Calu3 (cell line): ENCODE data around the gene PROM1. TPM values are rescaled to one million over a fixed set of nuclear protein-coding genes. Genes with fewer than 3 reads are reported as not detected.

ENCODE experiments used
- Bru-seq: library from RNA; stranded (reverse); fragments of 400-500 nt; gene quantifications from one replicate; lab custom pipeline; 2021; lab: Mats Ljungman, UMichigan
- BruChase-seq, 2 experiments: library from RNA; stranded (reverse); fragments of 400-500 nt; gene quantifications; one replicate each; lab custom pipeline; 2021; lab: Mats Ljungman, UMichigan
- BruUV-seq: library from RNA; stranded (reverse); fragments of 400-500 nt; replicated peaks from 2 replicates; lab custom pipeline; 2021; lab: Mats Ljungman, UMichigan
- CTCF ChIA-PET: fragments of 300-600 bp; sonication (Branson Sonifier 250); formaldehyde crosslinking; loops from one replicate; lab custom pipeline; 2022; ENCODE audit warnings: antibody characterized with exemption; lab: Charles Lee
- DNase-seq: peaks from one replicate; pipeline ENCODE4 v3.0.0; 2022
- H3K27ac Mint-ChIP-seq: one replicate; pipeline ENCODE4 v1.8.0; 2022; ENCODE audit warnings: mixed read lengths; ENCODE audit not compliant: unreplicated experiment
- H3K27me3 Mint-ChIP-seq: one replicate; pipeline ENCODE4 v1.8.0; 2022; ENCODE audit warnings: mixed read lengths; ENCODE audit not compliant: unreplicated experiment
- H3K36me3 Mint-ChIP-seq: one replicate; pipeline ENCODE4 v1.8.0; 2022; ENCODE audit warnings: mild to moderate bottlenecking, moderate library complexity, mixed read lengths; ENCODE audit not compliant: insufficient read depth, unreplicated experiment
- H3K4me1 Mint-ChIP-seq: one replicate; pipeline ENCODE4 v1.8.0; 2022; ENCODE audit warnings: mild to moderate bottlenecking, low read depth, mixed read lengths; ENCODE audit not compliant: unreplicated experiment
- H3K4me3 Mint-ChIP-seq: one replicate; pipeline ENCODE4 v1.8.0; 2022; ENCODE audit warnings: mild to moderate bottlenecking, low read depth, moderate library complexity, mixed read lengths; ENCODE audit not compliant: unreplicated experiment
- H3K9me3 Mint-ChIP-seq: one replicate; pipeline ENCODE4 v1.8.0; 2022; ENCODE audit warnings: low read depth, mixed read lengths; ENCODE audit not compliant: unreplicated experiment
- intact Hi-C: fragments of 100-400 bp; cut with micrococcal nuclease; formaldehyde crosslinking; loops from one replicate; pipeline ENCODE4 v1.10.0; 2022; ENCODE audit not compliant: unreplicated experiment
- long read RNA-seq: library from polyadenylated mRNA; stranded (forward); transcript quantifications from one replicate; pipeline ENCODE4 v2.0.0, GENCODE V29; 2022
- total RNA-seq: library from RNA; stranded (reverse); gene quantifications from 2 replicates; pipeline ENCODE4 v1.2.3, GENCODE V29; 2022
- TF ChIP-seq, protein P1 (sequence below): fragments of 200-600 bp; IDR thresholded peaks from one replicate; pipeline ENCODE4 v1.8.0; 2022; ENCODE audit warnings: antibody characterized with exemption; ENCODE audit not compliant: unreplicated experiment

PROM1 gene, protein sequence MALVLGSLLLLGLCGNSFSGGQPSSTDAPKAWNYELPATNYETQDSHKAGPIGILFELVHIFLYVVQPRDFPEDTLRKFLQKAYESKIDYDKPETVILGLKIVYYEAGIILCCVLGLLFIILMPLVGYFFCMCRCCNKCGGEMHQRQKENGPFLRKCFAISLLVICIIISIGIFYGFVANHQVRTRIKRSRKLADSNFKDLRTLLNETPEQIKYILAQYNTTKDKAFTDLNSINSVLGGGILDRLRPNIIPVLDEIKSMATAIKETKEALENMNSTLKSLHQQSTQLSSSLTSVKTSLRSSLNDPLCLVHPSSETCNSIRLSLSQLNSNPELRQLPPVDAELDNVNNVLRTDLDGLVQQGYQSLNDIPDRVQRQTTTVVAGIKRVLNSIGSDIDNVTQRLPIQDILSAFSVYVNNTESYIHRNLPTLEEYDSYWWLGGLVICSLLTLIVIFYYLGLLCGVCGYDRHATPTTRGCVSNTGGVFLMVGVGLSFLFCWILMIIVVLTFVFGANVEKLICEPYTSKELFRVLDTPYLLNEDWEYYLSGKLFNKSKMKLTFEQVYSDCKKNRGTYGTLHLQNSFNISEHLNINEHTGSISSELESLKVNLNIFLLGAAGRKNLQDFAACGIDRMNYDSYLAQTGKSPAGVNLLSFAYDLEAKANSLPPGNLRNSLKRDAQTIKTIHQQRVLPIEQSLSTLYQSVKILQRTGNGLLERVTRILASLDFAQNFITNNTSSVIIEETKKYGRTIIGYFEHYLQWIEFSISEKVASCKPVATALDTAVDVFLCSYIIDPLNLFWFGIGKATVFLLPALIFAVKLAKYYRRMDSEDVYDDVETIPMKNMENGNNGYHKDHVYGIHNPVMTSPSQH
- total RNA-seq: 43.8 and 73.9 TPM in 2 replicates
- percentile 73 among the genes with signal in this experiment for Bru-seq, nascent RNA
- BruChase-seq, experiment 1, labeled RNA remaining after a 6-hour chase: percentile 76 among the genes with signal in this experiment
- BruChase-seq, experiment 2, labeled RNA remaining after a 2-hour chase: percentile 73 among the genes with signal in this experiment
- long read RNA-seq, full-length matches to known transcripts: 4 of 11 reads
- long read RNA-seq, partial matches to known transcripts: 2 of 11 reads
- long read RNA-seq, other reads (novel, unspliced or antisense): 5 of 11 reads

DNA sequence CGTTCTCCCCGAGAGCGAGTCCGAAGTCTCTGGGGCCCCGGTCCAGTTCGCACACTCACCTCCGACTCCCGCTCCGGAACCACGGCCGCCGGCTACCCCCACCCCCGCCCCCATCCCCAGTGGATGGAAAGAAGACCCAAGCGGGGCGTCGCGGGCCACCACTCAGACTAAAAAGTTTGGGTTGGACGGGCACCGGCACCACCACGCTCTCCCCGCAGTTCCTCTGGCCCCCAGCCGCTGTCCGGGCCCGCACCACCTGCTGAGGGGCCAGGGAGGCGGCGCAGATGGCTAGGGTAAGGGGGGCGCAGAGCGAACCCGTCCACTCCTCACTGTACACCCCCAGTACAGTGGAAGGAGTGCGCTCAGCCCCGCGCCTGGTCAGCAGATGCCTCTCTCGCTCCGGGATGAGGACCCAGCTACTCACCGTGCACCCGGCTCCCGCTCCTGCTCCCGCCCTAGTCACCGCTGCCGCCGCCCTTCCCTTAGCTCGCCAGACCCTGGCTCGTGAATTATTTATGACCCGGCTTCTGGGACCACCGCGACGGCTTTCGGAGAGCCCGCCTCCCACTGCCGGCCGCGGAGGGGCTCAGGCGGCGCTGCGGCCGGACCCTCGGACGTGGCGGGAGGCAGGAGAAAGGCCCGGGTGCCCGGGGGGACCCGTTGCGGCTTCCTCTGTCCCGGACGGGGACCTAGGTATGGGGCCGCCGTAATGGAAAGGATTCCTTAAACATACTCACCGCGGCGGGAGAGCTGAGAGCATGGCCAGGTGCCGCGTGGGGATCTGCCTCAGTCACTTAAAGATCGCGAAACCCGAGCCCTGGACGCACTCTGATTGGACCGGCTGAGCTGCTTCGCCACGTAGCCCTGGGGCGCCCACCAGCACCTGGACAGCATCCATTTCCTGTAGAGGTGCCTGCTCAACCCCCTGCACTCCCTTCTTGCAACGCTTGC is at the start of gene PROM1:
PROM1 (minus strand) TSS at position 783 of the 951 bp plus-strand sequence. CDS start 8,117 bp downstream, outside the sequence.
- no TSS peak for BruUV-seq
- no peaks in the 10 kb centered on the region for H3K9me3 Mint-ChIP-seq
- intact Hi-C loops: loop anchor here (1.0 to 5.0 kb wide), 3 partner anchors 39 to 114 kb away; no protein-coding TSS in a partner anchor
- DNase-seq: peak; percentile 54
- peaks cover 18% of the 10 kb centered on the region for H3K27me3 Mint-ChIP-seq
- peak within 1 kb of the TSS; percentile 82 for H3K4me3 Mint-ChIP-seq
- CTCF ChIA-PET: interaction anchor here (1.1 to 1.9 kb wide), 4 partner anchors 33 to 115 kb away, joined by 3 to 5 read pairs (median 4); no protein-coding TSS in a partner anchor
- peaks cover 6% of the 10 kb centered on the region for H3K4me1 Mint-ChIP-seq
- H3K36me3 Mint-ChIP-seq: peaks cover 28% of the 10 kb centered on the region
- TF ChIP-seq, protein P1, sequence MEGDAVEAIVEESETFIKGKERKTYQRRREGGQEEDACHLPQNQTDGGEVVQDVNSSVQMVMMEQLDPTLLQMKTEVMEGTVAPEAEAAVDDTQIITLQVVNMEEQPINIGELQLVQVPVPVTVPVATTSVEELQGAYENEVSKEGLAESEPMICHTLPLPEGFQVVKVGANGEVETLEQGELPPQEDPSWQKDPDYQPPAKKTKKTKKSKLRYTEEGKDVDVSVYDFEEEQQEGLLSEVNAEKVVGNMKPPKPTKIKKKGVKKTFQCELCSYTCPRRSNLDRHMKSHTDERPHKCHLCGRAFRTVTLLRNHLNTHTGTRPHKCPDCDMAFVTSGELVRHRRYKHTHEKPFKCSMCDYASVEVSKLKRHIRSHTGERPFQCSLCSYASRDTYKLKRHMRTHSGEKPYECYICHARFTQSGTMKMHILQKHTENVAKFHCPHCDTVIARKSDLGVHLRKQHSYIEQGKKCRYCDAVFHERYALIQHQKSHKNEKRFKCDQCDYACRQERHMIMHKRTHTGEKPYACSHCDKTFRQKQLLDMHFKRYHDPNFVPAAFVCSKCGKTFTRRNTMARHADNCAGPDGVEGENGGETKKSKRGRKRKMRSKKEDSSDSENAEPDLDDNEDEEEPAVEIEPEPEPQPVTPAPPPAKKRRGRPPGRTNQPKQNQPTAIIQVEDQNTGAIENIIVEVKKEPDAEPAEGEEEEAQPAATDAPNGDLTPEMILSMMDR: no peak
- H3K27ac Mint-ChIP-seq: peak within 1 kb of the TSS; percentile 80

DNA sequence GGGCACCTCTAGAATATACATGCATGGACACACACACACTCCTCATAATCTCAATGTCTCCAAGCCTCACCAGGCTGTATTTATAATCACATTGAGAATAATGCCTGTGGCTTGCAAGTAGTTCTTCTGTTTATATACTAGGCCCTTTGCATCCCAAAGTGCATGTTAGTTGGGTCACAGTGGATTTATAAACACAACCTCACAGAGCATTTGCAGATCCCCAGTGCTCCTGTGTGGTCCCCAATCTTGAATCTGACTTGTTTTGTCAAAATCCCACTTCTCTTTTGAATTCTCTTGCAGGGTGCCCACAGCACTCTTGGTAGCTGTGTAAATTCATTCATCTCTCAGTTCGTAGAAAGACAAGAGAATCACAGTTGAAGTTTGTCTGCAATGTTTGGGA is 49.6 kb upstream of the PROM1 start:
- Mint-ChIP-seq H3K4me3 (no peak overlapping the region), H3K36me3 (no peaks in the 10 kb centered on the region), H3K9me3 (peaks cover 5% of the 10 kb centered on the region), H3K27me3 (no peaks in the 10 kb centered on the region), H3K27ac (no peak overlapping the region), H3K4me1 (peaks cover 11% of the 10 kb centered on the region)
- no TSS peak for BruUV-seq
- CTCF ChIA-PET: no interaction called here
- intact Hi-C loops: no loop called here
- TF ChIP-seq, protein P1: no peak
- no peak for DNase-seq

DNA sequence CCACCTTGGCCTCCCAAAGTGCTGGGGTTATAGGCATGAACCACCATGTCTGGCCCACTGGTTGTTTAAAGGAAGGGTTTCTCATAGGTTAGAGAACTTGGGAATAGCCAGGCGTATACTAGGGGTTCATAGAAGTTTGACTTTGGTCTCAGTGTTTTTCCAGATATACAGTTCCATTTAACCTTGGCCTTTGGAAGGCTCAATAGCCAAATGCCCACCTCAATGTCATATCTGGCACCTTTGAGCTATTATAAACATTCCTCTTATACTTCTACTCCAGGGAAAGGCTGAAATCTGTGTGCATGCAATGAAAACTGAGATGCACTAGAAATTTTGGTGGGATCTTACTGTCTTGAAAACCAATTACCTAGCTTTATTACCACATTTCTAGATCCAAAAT is 47.5 kb upstream of the PROM1 start:
- intact Hi-C loops: no loop called here
- Mint-ChIP-seq H3K4me3 (no peak overlapping the region), H3K27me3 (no peaks in the 10 kb centered on the region), H3K36me3 (no peaks in the 10 kb centered on the region), H3K27ac (no peak overlapping the region), H3K9me3 (peaks cover 5% of the 10 kb centered on the region), H3K4me1 (peaks cover 11% of the 10 kb centered on the region)
- CTCF ChIA-PET: no interaction called here
- no TSS peak for BruUV-seq
- TF ChIP-seq, protein P1: no peak
- no peak for DNase-seq
